ENCODE data around the gene TRIM40.

TRIM40 gene

GRCh38 chr6:30169658-30170614 lies 34.0 kb downstream of the TRIM40 start:
- TF ChIP-seq CTCF (IDR thresholded peaks at IDR 0.05; ENCODE audit: low read depth, low read length, missing control alignments), result peak; percentile 75
- Histone ChIP-seq H3K4me3 (ENCODE audit: low read depth, low read length) (no peak overlapping the region), H3K27ac (no peak overlapping the region), H3K27me3 (replicated peaks) (peaks cover 57% of the 10 kb centered on the region), H3K36me3 (replicated peaks) (no peaks in the 10 kb centered on the region)
- DNase-seq, result peak; percentile 47
- in situ Hi-C loops (cut with HindIII; ENCODE audit: low pct_ligation_motif_present, low sequenced_read_pairs), result no loop called here

GRCh38 chr6:30171677-30172471 lies 35.9 kb downstream of the TRIM40 start:
- in situ Hi-C loops (cut with HindIII; ENCODE audit: low pct_ligation_motif_present, low sequenced_read_pairs), result no loop called here
- TF ChIP-seq CTCF (IDR thresholded peaks at IDR 0.05; ENCODE audit: low read depth, low read length, missing control alignments), result no peak
- H3K27me3 ChIP-seq (replicated peaks), result peaks cover 58% of the 10 kb centered on the region
- peak; percentile 14 for DNase-seq
- no peak overlapping the region for H3K27ac ChIP-seq
- peak overlapping the region; percentile 15 for H3K4me3 ChIP-seq (ENCODE audit: low read depth, low read length)
- H3K36me3 ChIP-seq (replicated peaks), result no peaks in the 10 kb centered on the region

GRCh38 chr6:30172681-30173080 lies 36.7 kb downstream of the TRIM40 start:
- Histone ChIP-seq H3K27ac (no peak overlapping the region), H3K27me3 (replicated peaks) (peaks cover 55% of the 10 kb centered on the region), H3K36me3 (replicated peaks) (no peaks in the 10 kb centered on the region), H3K4me3 (ENCODE audit: low read depth, low read length) (no peak overlapping the region)
- in situ Hi-C loops (cut with HindIII; ENCODE audit: low pct_ligation_motif_present, low sequenced_read_pairs), result no loop called here
- DNase-seq, result no peak
- no peak for TF ChIP-seq CTCF (IDR thresholded peaks at IDR 0.05; ENCODE audit: low read depth, low read length, missing control alignments)

GRCh38 chr6:30175765-30176164 lies 39.8 kb downstream of the TRIM40 start:
- Histone ChIP-seq H3K4me3 (ENCODE audit: low read depth, low read length) (no peak overlapping the region), H3K27ac (no peak overlapping the region), H3K36me3 (replicated peaks) (no peaks in the 10 kb centered on the region), H3K27me3 (replicated peaks) (peaks cover 37% of the 10 kb centered on the region)
- in situ Hi-C loops (cut with HindIII; ENCODE audit: low pct_ligation_motif_present, low sequenced_read_pairs), result no loop called here
- TF ChIP-seq CTCF (IDR thresholded peaks at IDR 0.05; ENCODE audit: low read depth, low read length, missing control alignments), result no peak
- no peak for DNase-seq

GRCh38 chr6:30178837-30179236 lies 42.9 kb downstream of the TRIM40 start:
- no peak for DNase-seq
- no peak overlapping the region for H3K4me3 ChIP-seq (ENCODE audit: low read depth, low read length)
- in situ Hi-C loops (cut with HindIII; ENCODE audit: low pct_ligation_motif_present, low sequenced_read_pairs), result no loop called here
- no peak for TF ChIP-seq CTCF (IDR thresholded peaks at IDR 0.05; ENCODE audit: low read depth, low read length, missing control alignments)
- H3K36me3 ChIP-seq (replicated peaks), result no peaks in the 10 kb centered on the region
- no peak overlapping the region for H3K27ac ChIP-seq
- H3K27me3 ChIP-seq (replicated peaks), result peaks cover 12% of the 10 kb centered on the region
